Lung (tissue), 12 donors: ENCODE results near the gene ANK3. TPM values are rescaled to one million over a fixed set of nuclear protein-coding genes. Genes with fewer than 3 reads are reported as not detected.
"Not testable (repeated sequence)": the region's sequence is repeated elsewhere in the genome, so short reads cannot be mapped to it uniquely, and the experiment has no call there.

Experiments
- ATAC-seq: fragments of 200-7000 bp; cut with Tn5 transposase; one replicate; pipeline ENCODE4 v1.9.1; 2020; ENCODE audit warnings: moderate number of reproducible peaks; ENCODE audit not compliant: insufficient read depth, low FRiP score
- DNase-seq, 3 donors: peaks; one replicate each; pipeline ENCODE4 v3.0.0-alpha.2; 2013 to 2017
- H3K27ac ChIP-seq, 2 donors: one replicate each; pipeline ENCODE4 v1.5.1; 2013; ENCODE audit warnings: mild to moderate bottlenecking in 2 of 2, moderate library complexity in 2 of 2, control low read depth in 1 of 2, inconsistent platforms in 1 of 2, low read depth in 1 of 2, low read length in 1 of 2
- H3K27me3 ChIP-seq, 3 donors: one replicate each; pipeline ENCODE4 v1.5.1; 2013; ENCODE audit warnings: low read length in 2 of 3; ENCODE audit not compliant: control insufficient read depth in 3 of 3, insufficient read depth in 3 of 3
- H3K36me3 ChIP-seq, 4 donors: one replicate each; pipeline ENCODE4 v1.5.1; 2013; ENCODE audit warnings: low read length in 4 of 4, mild to moderate bottlenecking in 1 of 4, moderate library complexity in 1 of 4; ENCODE audit not compliant: control insufficient read depth in 4 of 4, insufficient read depth in 4 of 4
- H3K4me1 ChIP-seq, 5 donors: one replicate each; pipeline ENCODE4 v1.5.1; 2013; ENCODE audit warnings: low read length in 5 of 5, mild to moderate bottlenecking in 2 of 5, moderate library complexity in 1 of 5; ENCODE audit not compliant: control insufficient read depth in 5 of 5, insufficient read depth in 5 of 5
- H3K4me3 ChIP-seq: one replicate; pipeline ENCODE4 v1.5.1; 2013; ENCODE audit warnings: mild to moderate bottlenecking, control low read depth, moderate library complexity
- H3K9ac ChIP-seq, 2 donors: one replicate each; pipeline ENCODE4 v1.5.1; 2013; ENCODE audit warnings: low read length in 2 of 2, control low read depth in 1 of 2; ENCODE audit not compliant: insufficient read depth in 1 of 2
- H3K9me3 ChIP-seq, 4 donors: one replicate each; pipeline ENCODE4 v1.5.1; 2013; ENCODE audit warnings: low read length in 3 of 4, mild to moderate bottlenecking in 1 of 4, moderate library complexity in 1 of 4; ENCODE audit not compliant: control insufficient read depth in 4 of 4, insufficient read depth in 3 of 4
- CTCF ChIP-seq: IDR thresholded peaks from 2 replicates; pipeline ENCODE4 v1.5.1; 2012; ENCODE audit warnings: mild to moderate bottlenecking; ENCODE audit errors: control extremely low read depth, extremely low read depth
- WGBS, 2 donors: extraction: QIAGEN DNeasy Blood & Tissue Kit; methylation state at CpG; one replicate each; pipeline ENCODE4 v1.1.7; 2013; 5-methylcytosine and 5-hydroxymethylcytosine counted together
- polyA plus RNA-seq, 2 donors: library from polyadenylated mRNA; stranded (reverse); fragments of 200-250 nt; gene quantifications; one replicate each; pipeline ENCODE4 v1.2.1, GENCODE V29; 2013
- total RNA-seq, 2 donors: library from RNA; depleted of rRNA in 1 of 2; stranded (reverse); fragments of >200 nt in 1 of 2; gene quantifications; one replicate each; pipeline ENCODE4 v1.2.1, GENCODE V29; 2014 to 2021
- donor health status: control.
- donor health status: control.
- donor health status: Bipolar disorder and iron deficiency.
- donor health status: healthy.
- donor health status: DM: yes; HTN: yes; CAD: no.

The ANK3 gene
- total and polyA plus RNA-seq, 4 donors = 10.4 to 96.0 (median 46.4) TPM

- peak overlapping the region in 1 of 2 donors; percentile 43 for H3K27ac ChIP-seq
These were observed 96.7 kb downstream of the ANK3 start for GRCh38 chr10:60292998-60293397.

GRCh38 chr10:60292536-60292935 lies 97.1 kb downstream of the ANK3 start:
- H3K27me3 ChIP-seq, H3K36me3 ChIP-seq, H3K9ac ChIP-seq, H3K9me3 ChIP-seq, H3K4me3 ChIP-seq, ATAC-seq: not testable (repeated sequence)
- Histone ChIP-seq H3K4me1 (peaks cover 0 to 21% (median 9%) of the 10 kb centered on the region in 5 donors), H3K27ac (peak overlapping the region in 1 of 2 donors; percentile 43)
- DNase-seq = peak; percentile 16 to 51 (median 50)
- 55 to 73% methylated on average over 6 of the region's 6 CpGs for WGBS, 2 donors

More at GRCh38 chr10:60292998-60293397, 96.7 kb downstream of the ANK3 start:
- Histone ChIP-seq H3K4me3 (no peak overlapping the region), H3K4me1 (peaks cover 0 to 21% (median 9%) of the 10 kb centered on the region in 5 donors), H3K36me3 (no peaks in the 10 kb centered on the region), H3K9me3 (no peaks in the 10 kb centered on the region), H3K27me3 (no peaks in the 10 kb centered on the region), H3K9ac (no peak overlapping the region)
- ATAC-seq (no peak), DNase-seq (peak in 2 of 3 donors; percentile 27 to 29)
- TF ChIP-seq CTCF = no peak
- WGBS, 2 donors = 67 to 75% methylated on average over 8 of the region's 8 CpGs

- no peaks in the 10 kb centered on the region for H3K36me3 ChIP-seq
- H3K4me1 ChIP-seq = peaks cover 0 to 24% (median 9%) of the 10 kb centered on the region in 5 donors
- no peak overlapping the region for H3K27ac ChIP-seq
- TF ChIP-seq CTCF = no peak
- H3K9ac ChIP-seq = no peak overlapping the region
- H3K27me3 ChIP-seq = no peaks in the 10 kb centered on the region
- ATAC-seq (peak; percentile 1), DNase-seq (peak in 1 of 3 donors; percentile 32)
- no peaks in the 10 kb centered on the region for H3K9me3 ChIP-seq
- H3K4me3 ChIP-seq = no peak overlapping the region
- WGBS, 2 donors = 82 to 91% methylated on average over 5 of the region's 5 CpGs
These were observed 98.2 kb downstream of the ANK3 start for GRCh38 chr10:60291344-60291930.

GRCh38 chr10:60290558-60290957 lies 99.1 kb downstream of the ANK3 start:
- H3K9ac ChIP-seq = no peak overlapping the region
- H3K27me3 ChIP-seq = no peaks in the 10 kb centered on the region
- H3K9me3 ChIP-seq = no peaks in the 10 kb centered on the region
- DNase-seq (no peak), ATAC-seq (no peak)
- H3K4me3 ChIP-seq = no peak overlapping the region
- H3K27ac ChIP-seq = no peak overlapping the region
- no peaks in the 10 kb centered on the region for H3K36me3 ChIP-seq
- H3K4me1 ChIP-seq = peaks cover 0 to 26% (median 5%) of the 10 kb centered on the region in 5 donors
- TF ChIP-seq CTCF = no peak
